ENCODE data around the gene KIRREL3. TPM values are rescaled to one million over a fixed set of nuclear protein-coding genes. Genes with fewer than 3 reads are reported as not detected.

KIRREL3 gene
- total and polyA plus RNA-seq, 4 donors, result 0.02 to 0.71 (median 0.15) TPM; not detected in 1

DNA sequence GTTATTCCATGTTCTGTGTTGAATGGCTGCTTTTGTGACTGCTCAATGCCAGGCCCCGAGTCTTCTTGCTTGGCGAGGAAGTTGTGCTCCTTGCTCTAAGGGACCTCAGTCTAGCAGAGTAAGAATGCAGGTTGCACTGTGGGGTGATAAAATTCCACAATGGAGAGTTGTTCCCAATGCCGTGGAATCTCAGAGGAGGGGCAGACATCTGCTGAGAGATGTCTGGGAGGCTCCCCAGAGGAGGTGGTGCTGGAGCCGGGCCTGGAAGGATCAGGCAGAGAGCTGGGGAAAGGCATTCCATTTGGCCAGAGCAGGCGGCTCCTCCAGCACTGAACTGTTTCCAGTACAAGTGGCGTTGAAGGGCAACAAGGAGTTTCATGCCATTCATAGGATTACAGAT is 589.9 kb downstream of the KIRREL3 start:
- TF ChIP-seq, protein P1, sequence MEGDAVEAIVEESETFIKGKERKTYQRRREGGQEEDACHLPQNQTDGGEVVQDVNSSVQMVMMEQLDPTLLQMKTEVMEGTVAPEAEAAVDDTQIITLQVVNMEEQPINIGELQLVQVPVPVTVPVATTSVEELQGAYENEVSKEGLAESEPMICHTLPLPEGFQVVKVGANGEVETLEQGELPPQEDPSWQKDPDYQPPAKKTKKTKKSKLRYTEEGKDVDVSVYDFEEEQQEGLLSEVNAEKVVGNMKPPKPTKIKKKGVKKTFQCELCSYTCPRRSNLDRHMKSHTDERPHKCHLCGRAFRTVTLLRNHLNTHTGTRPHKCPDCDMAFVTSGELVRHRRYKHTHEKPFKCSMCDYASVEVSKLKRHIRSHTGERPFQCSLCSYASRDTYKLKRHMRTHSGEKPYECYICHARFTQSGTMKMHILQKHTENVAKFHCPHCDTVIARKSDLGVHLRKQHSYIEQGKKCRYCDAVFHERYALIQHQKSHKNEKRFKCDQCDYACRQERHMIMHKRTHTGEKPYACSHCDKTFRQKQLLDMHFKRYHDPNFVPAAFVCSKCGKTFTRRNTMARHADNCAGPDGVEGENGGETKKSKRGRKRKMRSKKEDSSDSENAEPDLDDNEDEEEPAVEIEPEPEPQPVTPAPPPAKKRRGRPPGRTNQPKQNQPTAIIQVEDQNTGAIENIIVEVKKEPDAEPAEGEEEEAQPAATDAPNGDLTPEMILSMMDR (IDR thresholded peaks at IDR 0.05; ENCODE audit: control extremely low read depth, extremely low read depth), result no peak
- WGBS, 2 donors, result 48 to 75% methylated on average over 6 of the region's 6 CpGs
- Histone ChIP-seq H3K9me3 (ENCODE audit: control insufficient read depth in 4 of 4, insufficient read depth in 3 of 4, low read length in 3 of 4) (no peaks in the 10 kb centered on the region), H3K27me3 (ENCODE audit: control insufficient read depth in 3 of 3, insufficient read depth in 3 of 3, low read length in 2 of 3) (no peaks in the 10 kb centered on the region), H3K36me3 (ENCODE audit: control insufficient read depth in 4 of 4, insufficient read depth in 4 of 4, low read length in 4 of 4) (peaks cover 0 to 29% (median 23%) of the 10 kb centered on the region in 4 donors), H3K9ac (ENCODE audit: insufficient read depth in 1 of 2, low read length in 2 of 2) (no peak overlapping the region), H3K4me3 (no peak overlapping the region), H3K27ac (ENCODE audit: low read depth in 1 of 2, low read length in 1 of 2) (peak overlapping the region; percentile 2 to 8), H3K4me1 (ENCODE audit: control insufficient read depth in 5 of 5, insufficient read depth in 5 of 5, low read length in 5 of 5) (peaks cover 5 to 23% (median 9%) of the 10 kb centered on the region in 5 donors)
- ATAC-seq (ENCODE audit: insufficient read depth, low FRiP score) (no peak), DNase-seq (no peak)

DNA sequence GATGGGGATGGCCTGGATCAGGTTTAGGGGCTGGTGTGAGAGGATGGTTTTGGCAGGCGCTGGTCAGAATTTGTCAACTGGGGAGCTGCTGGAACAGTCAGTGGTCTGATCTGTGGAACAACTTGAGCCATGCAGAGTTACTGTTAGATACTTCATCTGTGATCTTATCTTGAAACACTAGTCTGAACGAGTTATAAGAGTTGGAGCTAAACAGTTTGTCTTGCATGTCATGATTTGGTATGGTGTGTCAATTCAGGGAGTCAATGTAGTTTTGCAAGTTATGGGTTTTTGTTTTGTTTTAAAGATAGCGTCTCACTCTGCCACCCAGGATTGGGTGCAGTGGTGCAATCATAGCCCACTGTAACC is 591.0 kb downstream of the KIRREL3 start:
- Histone ChIP-seq H3K27me3 (ENCODE audit: control insufficient read depth in 3 of 3, insufficient read depth in 3 of 3, low read length in 2 of 3) (no peaks in the 10 kb centered on the region), H3K36me3 (ENCODE audit: control insufficient read depth in 4 of 4, insufficient read depth in 4 of 4, low read length in 4 of 4) (peaks cover 0 to 29% (median 23%) of the 10 kb centered on the region in 4 donors), H3K9me3 (ENCODE audit: control insufficient read depth in 4 of 4, insufficient read depth in 3 of 4, low read length in 3 of 4) (no peaks in the 10 kb centered on the region), H3K4me1 (ENCODE audit: control insufficient read depth in 5 of 5, insufficient read depth in 5 of 5, low read length in 5 of 5) (peaks cover 5 to 13% (median 10%) of the 10 kb centered on the region in 5 donors), H3K4me3 (no peak overlapping the region), H3K9ac (ENCODE audit: insufficient read depth in 1 of 2, low read length in 2 of 2) (no peak overlapping the region), H3K27ac (ENCODE audit: low read depth in 1 of 2, low read length in 1 of 2) (peak overlapping the region in 1 of 2 donors; percentile 55)
- TF ChIP-seq, protein P1 (IDR thresholded peaks at IDR 0.05; ENCODE audit: control extremely low read depth, extremely low read depth), result no peak
- 70 to 73% methylated on average over 3 of the region's 3 CpGs for WGBS, 2 donors
- ATAC-seq (ENCODE audit: insufficient read depth, low FRiP score), result no peak
- DNase-seq, result no peak

DNA sequence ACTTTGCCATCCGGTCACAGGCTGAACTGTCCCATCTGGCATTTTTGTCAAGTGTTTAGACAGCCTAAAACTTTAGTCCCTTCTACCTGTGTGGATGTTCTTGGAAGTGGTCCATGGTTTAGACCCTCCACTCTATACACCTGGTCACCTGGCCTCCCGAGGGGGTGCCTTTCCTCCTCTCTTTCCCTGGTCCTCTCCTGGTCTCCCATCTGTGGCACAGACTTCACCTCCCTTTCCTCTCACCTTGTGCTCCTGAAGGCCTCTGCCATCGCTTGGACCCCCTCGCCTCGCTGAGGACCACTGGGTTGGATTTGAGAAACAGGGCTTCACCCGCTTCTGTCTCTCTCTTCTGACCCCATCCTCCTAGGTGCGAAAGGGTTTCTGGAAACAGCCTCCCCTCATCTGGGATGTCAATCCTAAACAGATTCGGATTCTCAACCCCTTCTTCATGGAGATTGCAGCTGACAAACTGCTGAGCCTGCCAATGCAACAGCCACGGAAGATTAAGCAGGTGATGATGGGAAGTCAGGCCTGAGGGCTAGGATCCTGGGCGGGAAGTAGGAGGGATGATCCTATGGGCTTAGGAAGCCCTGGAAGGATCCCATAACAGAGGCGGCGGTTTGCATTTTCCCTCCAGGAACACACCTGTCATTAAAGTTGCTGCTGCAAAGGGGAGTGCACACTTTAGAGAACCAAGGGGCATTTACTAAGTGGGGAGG is 591.5 kb downstream of the KIRREL3 start:
- Histone ChIP-seq H3K9ac (ENCODE audit: insufficient read depth in 1 of 2, low read length in 2 of 2) (no peak overlapping the region), H3K27ac (ENCODE audit: low read depth in 1 of 2, low read length in 1 of 2) (no peak overlapping the region), H3K4me1 (ENCODE audit: control insufficient read depth in 5 of 5, insufficient read depth in 5 of 5, low read length in 5 of 5) (peaks cover 0 to 9% (median 7%) of the 10 kb centered on the region in 5 donors), H3K9me3 (ENCODE audit: control insufficient read depth in 4 of 4, insufficient read depth in 3 of 4, low read length in 3 of 4) (no peaks in the 10 kb centered on the region), H3K4me3 (no peak overlapping the region), H3K36me3 (ENCODE audit: control insufficient read depth in 4 of 4, insufficient read depth in 4 of 4, low read length in 4 of 4) (peaks cover 0 to 29% (median 23%) of the 10 kb centered on the region in 4 donors), H3K27me3 (ENCODE audit: control insufficient read depth in 3 of 3, insufficient read depth in 3 of 3, low read length in 2 of 3) (no peaks in the 10 kb centered on the region)
- 91 to 94% methylated on average over 12 of the region's 12 CpGs for WGBS, 2 donors
- ATAC-seq (ENCODE audit: insufficient read depth, low FRiP score) (no peak), DNase-seq (no peak)
- TF ChIP-seq, protein P1 (IDR thresholded peaks at IDR 0.05; ENCODE audit: control extremely low read depth, extremely low read depth), result no peak
